ENCODE measurements around the gene LTBP1. TPM values are rescaled to one million over a fixed set of nuclear protein-coding genes. Genes with fewer than 3 reads are reported as not detected.

The LTBP1 gene
- total RNA-seq, 1 donor from 2014 or later = 36.0 TPM

DNA sequence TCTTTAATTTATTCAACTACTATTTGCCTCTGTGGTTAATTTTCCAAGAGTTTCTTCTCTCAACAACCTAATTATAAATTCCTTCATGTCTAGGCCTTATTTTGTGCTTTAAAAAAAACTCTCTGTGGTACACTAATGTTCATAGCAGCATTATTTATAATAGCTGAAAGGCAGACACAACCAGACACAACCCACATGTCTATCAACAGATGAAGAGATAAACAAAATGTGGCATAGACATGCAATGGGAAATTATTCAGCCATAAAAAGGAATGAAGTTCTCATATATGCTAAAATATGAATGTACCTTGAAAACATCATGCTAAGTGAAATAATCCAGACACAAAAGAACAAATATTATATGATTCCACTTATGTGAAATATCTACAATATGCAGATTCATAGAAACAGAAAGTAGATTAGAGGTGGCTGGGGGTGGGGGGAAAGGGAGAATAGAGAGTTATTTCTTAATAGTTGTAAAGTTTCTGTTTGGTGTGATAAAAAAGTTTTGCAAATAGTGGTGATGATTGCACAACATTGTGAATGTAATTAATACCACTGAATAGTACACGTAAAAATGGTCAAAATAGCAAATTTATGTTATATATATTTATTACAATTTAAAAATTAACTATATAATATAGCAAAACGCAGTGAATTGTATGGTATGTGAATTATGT lies 501.6 kb downstream of the LTBP1 start:
- H3K27me3 ChIP-seq = no peaks in the 10 kb centered on the region
- intact Hi-C loops (cut with DNase I) = no loop called here
- no peaks in the 10 kb centered on the region for H3K4me1 ChIP-seq
- no peaks in the 10 kb centered on the region for H3K36me3 ChIP-seq
- H3K4me3 ChIP-seq = no peak overlapping the region
- DNase-seq (no peak), ATAC-seq (no peak)
- H3K27ac ChIP-seq = no peak overlapping the region
- no peaks in the 10 kb centered on the region for H3K9me3 ChIP-seq
- TF ChIP-seq, protein P1, sequence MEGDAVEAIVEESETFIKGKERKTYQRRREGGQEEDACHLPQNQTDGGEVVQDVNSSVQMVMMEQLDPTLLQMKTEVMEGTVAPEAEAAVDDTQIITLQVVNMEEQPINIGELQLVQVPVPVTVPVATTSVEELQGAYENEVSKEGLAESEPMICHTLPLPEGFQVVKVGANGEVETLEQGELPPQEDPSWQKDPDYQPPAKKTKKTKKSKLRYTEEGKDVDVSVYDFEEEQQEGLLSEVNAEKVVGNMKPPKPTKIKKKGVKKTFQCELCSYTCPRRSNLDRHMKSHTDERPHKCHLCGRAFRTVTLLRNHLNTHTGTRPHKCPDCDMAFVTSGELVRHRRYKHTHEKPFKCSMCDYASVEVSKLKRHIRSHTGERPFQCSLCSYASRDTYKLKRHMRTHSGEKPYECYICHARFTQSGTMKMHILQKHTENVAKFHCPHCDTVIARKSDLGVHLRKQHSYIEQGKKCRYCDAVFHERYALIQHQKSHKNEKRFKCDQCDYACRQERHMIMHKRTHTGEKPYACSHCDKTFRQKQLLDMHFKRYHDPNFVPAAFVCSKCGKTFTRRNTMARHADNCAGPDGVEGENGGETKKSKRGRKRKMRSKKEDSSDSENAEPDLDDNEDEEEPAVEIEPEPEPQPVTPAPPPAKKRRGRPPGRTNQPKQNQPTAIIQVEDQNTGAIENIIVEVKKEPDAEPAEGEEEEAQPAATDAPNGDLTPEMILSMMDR (IDR thresholded peaks at IDR 0.05) = no peak

Small RNAs within 50 kb of the gene (microRNA-seq; reads per million reads assigned to microRNA genes)
- not detected for gene MIR4430 (ENCODE audit: borderline microRNAs expressed)
